HTERT RPE-1 (cell line): Measurements from ENCODE around the gene MFSD2A.
"Not testable (repeated sequence)": the region's sequence is repeated elsewhere in the genome, so short reads cannot be mapped to it uniquely, and the experiment has no call there.

Experiments
- in situ Hi-C: fragments of 300-500 bp; cut with MboI; formaldehyde crosslinking; loops from 4 replicates; pipeline ENCODE4 v1.14.3; 2020; ENCODE audit warnings: low sequenced_read_pairs

Gene MFSD2A

GRCh38 chr1:39940980-39941871 is 13.7 kb upstream of the MFSD2A start:
- in situ Hi-C loops: no loop called here

- in situ Hi-C loops: no loop called here
These were observed 11.3 kb upstream of the MFSD2A start for GRCh38 chr1:39943471-39944290.

GRCh38 chr1:39944410-39945112 is 10.4 kb upstream of the MFSD2A start:
- in situ Hi-C loops: no loop called here

- in situ Hi-C loops: no loop called here
These were observed 8.7 kb upstream of the MFSD2A start for GRCh38 chr1:39946216-39946615.

- in situ Hi-C loops: no loop called here
These were observed 7.7 kb upstream of the MFSD2A start for GRCh38 chr1:39947260-39947659.

GRCh38 chr1:39949891-39950290 is 5.1 kb upstream of the MFSD2A start:
- in situ Hi-C loops: no loop called here

- in situ Hi-C loops: no loop called here
These were observed 3.0 kb upstream of the MFSD2A start for GRCh38 chr1:39951926-39952325.

- in situ Hi-C loops: no loop called here
These were observed 2.4 kb upstream of the MFSD2A start for GRCh38 chr1:39952359-39953110.

GRCh38 chr1:39954324-39954869 is 548 bp upstream of the MFSD2A start:
- in situ Hi-C loops: no loop called here

- in situ Hi-C loops: no loop called here
These were observed 898 bp downstream of the MFSD2A start for GRCh38 chr1:39955547-39956539.

- in situ Hi-C loops: no loop called here
These were observed 2.5 kb downstream of the MFSD2A start for GRCh38 chr1:39957299-39958015.

- in situ Hi-C loops: no loop called here
These were observed 3.7 kb downstream of the MFSD2A start for GRCh38 chr1:39958403-39959200.

GRCh38 chr1:39959651-39960333 is 4.8 kb downstream of the MFSD2A start:
- in situ Hi-C loops: no loop called here

GRCh38 chr1:39960431-39960958 is 5.5 kb downstream of the MFSD2A start:
- in situ Hi-C loops: no loop called here

GRCh38 chr1:39962450-39962825 is 7.5 kb downstream of the MFSD2A start:
- in situ Hi-C loops: no loop called here

GRCh38 chr1:39962964-39963363 is 8.0 kb downstream of the MFSD2A start:
- in situ Hi-C loops: not testable (repeated sequence)

- in situ Hi-C loops: no loop called here
These were observed 9.6 kb downstream of the MFSD2A start for GRCh38 chr1:39964552-39964951.
